Lower lobe of right lung (tissue), 2 donors: ENCODE data around the gene FBXO24. TPM values are rescaled to one million over a fixed set of nuclear protein-coding genes. Genes with fewer than 3 reads are reported as not detected.

Experiments used
- ATAC-seq, 2 donors: fragments of 200-7000 bp; cut with Tn5 transposase; one replicate each; pipeline ENCODE4 v1.9.1; 2020 to 2022; ENCODE audit warnings: mild to moderate bottlenecking in 2 of 2, moderate library complexity in 2 of 2
- DNase-seq: peaks from one replicate; pipeline ENCODE4 v3.0.0-alpha.2; 2020
- H3K27ac ChIP-seq: fragments of 200-600 bp; one replicate; pipeline ENCODE4 v1.8.0; 2022
- H3K27me3 ChIP-seq: fragments of 200-600 bp; one replicate; pipeline ENCODE4 v1.8.0; 2022; ENCODE audit warnings: low read depth
- H3K36me3 ChIP-seq: fragments of 200-600 bp; one replicate; pipeline ENCODE4 v1.8.0; 2022; ENCODE audit warnings: mild to moderate bottlenecking
- H3K4me1 ChIP-seq: fragments of 200-600 bp; one replicate; pipeline ENCODE4 v1.8.0; 2022
- H3K4me3 ChIP-seq: fragments of 200-600 bp; one replicate; pipeline ENCODE4 v1.8.0; 2022; ENCODE audit warnings: mild to moderate bottlenecking
- H3K9me3 ChIP-seq: fragments of 200-600 bp; one replicate; pipeline ENCODE4 v1.8.0; 2022
- intact Hi-C: fragments of 100-400 bp; cut with DNase I; formaldehyde crosslinking; loops from one replicate; pipeline ENCODE4 v1.11.0; 2022
- total RNA-seq: library from RNA; stranded (reverse); fragmentation: NEBNext Ultra II Directional; extraction: Animal tissue kit (Norgen Biotek cat#: 25700); gene quantifications from one replicate; pipeline ENCODE4 v1.2.1, GENCODE V29; 2021
- TF ChIP-seq, protein P1 (sequence below): fragments of 200-600 bp; IDR thresholded peaks from one replicate; pipeline ENCODE4 v1.8.0; 2022; ENCODE audit warnings: antibody characterized with exemption, mild to moderate bottlenecking
- donor health status: DM: no; HTN: yes; CAD: no; lungs with severe emphysema.

FBXO24 gene
- total RNA-seq, 1 donor from 2014 or later: 0.74 TPM

DNA sequence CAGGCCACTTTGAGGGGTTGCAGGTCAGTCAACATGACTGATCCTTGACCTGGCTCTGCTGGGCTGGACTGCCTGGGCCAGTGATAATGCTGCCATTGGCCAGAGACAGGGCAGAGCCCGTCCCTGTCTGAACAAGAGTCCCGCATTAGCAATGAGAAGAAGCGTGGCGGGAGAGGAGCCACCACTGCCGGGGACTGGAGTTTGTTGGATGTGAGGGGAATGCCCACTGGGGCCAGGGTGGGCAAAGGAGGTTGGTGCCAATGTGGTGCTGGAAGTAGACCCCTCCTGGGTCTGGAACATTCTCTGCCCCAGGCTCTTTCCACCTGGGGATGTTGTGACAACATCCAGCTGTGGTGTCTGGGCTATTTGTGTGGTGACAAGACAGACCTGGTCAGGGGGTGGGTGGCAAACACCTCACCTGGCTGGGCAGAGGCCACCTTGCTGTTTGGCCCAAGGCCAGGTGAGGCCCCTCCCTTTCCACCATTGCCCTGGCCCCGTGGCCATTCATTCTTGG, 20.1 kb upstream of the FBXO24 start:
- Histone ChIP-seq H3K27ac (no peak overlapping the region), H3K4me3 (no peak overlapping the region), H3K9me3 (no peaks in the 10 kb centered on the region), H3K4me1 (peaks cover 24% of the 10 kb centered on the region), H3K27me3 (no peaks in the 10 kb centered on the region), H3K36me3 (peaks cover 35% of the 10 kb centered on the region)
- DNase-seq: no peak
- intact Hi-C loops: loop anchor here (10.0 kb wide), 1 partner anchor 129 kb away; the partner anchor contains the start of gene GIGYF1
- TF ChIP-seq, protein P1, sequence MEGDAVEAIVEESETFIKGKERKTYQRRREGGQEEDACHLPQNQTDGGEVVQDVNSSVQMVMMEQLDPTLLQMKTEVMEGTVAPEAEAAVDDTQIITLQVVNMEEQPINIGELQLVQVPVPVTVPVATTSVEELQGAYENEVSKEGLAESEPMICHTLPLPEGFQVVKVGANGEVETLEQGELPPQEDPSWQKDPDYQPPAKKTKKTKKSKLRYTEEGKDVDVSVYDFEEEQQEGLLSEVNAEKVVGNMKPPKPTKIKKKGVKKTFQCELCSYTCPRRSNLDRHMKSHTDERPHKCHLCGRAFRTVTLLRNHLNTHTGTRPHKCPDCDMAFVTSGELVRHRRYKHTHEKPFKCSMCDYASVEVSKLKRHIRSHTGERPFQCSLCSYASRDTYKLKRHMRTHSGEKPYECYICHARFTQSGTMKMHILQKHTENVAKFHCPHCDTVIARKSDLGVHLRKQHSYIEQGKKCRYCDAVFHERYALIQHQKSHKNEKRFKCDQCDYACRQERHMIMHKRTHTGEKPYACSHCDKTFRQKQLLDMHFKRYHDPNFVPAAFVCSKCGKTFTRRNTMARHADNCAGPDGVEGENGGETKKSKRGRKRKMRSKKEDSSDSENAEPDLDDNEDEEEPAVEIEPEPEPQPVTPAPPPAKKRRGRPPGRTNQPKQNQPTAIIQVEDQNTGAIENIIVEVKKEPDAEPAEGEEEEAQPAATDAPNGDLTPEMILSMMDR: no peak
- no peak for ATAC-seq

DNA sequence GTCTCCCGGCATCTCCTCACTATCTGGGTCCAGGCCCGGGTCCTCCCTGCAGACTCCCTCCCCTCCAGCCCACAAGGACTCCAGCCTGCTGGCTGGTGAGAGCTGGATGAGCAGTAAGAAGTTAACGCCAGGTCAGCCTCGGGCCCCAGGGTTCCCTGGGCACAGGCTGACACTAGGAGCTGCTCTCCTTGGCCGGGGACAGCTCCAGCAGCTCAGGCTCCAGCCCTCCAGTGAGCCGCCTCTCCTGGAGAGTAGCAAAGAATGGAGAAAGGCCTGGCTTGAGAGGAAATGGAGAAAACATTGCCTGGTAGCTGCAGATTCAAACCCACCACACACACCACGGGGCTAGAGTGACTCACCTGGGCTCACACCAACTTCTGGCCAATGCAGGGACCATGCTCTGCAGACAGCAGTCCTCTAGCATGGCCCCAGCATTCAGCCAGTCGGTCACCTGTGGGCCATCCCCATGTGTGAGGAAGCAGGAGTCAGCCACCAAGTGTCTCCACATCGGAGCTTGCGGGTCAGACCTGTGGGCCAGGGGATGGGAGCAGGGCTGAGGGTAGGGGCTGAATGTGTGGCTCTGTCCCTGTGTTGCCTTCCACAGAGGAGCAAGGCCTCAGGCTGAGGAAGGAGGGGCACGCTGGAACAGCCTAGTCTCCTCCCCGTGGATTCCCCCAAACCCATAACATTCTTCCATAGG, 18.9 kb upstream of the FBXO24 start:
- no peak overlapping the region for H3K27ac ChIP-seq
- peaks cover 25% of the 10 kb centered on the region for H3K36me3 ChIP-seq
- intact Hi-C loops: loop anchor here (10.0 kb wide), 1 partner anchor 128 kb away; the partner anchor contains the start of gene GIGYF1
- H3K4me1 ChIP-seq: peaks cover 27% of the 10 kb centered on the region
- no peaks in the 10 kb centered on the region for H3K27me3 ChIP-seq
- DNase-seq: no peak
- no peaks in the 10 kb centered on the region for H3K9me3 ChIP-seq
- TF ChIP-seq, protein P1: no peak
- no peak for ATAC-seq
- no peak overlapping the region for H3K4me3 ChIP-seq

DNA sequence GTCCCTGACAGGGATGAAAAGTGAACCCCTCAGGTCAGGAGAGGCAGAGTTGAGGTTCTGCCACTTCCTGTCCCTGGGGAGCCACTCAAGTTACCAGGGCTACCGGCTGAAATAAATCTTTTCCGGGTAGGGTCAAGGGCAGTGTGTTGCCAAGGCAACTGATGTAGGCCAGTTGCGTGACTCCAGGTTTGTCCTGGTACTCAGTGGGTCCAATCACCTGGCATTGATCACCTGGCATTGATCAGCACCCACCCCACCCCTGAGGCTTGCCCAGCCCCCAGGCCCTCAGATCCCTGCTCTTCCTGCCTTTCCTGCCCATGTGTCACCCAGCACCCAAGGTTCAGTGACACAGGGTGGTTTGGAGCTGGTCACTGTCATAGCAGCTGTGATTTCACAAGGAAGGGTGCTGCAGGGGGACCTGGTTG, 18.4 kb upstream of the FBXO24 start:
- Histone ChIP-seq H3K4me3 (no peak overlapping the region), H3K4me1 (peaks cover 27% of the 10 kb centered on the region), H3K27me3 (no peaks in the 10 kb centered on the region), H3K27ac (no peak overlapping the region), H3K36me3 (peaks cover 19% of the 10 kb centered on the region), H3K9me3 (no peaks in the 10 kb centered on the region)
- no peak for DNase-seq
- TF ChIP-seq, protein P1: no peak
- intact Hi-C loops: loop anchor here (10.0 kb wide), 1 partner anchor 127 kb away; the partner anchor contains the start of gene GIGYF1
- ATAC-seq: peak in 1 of 2 donors; percentile 8

DNA sequence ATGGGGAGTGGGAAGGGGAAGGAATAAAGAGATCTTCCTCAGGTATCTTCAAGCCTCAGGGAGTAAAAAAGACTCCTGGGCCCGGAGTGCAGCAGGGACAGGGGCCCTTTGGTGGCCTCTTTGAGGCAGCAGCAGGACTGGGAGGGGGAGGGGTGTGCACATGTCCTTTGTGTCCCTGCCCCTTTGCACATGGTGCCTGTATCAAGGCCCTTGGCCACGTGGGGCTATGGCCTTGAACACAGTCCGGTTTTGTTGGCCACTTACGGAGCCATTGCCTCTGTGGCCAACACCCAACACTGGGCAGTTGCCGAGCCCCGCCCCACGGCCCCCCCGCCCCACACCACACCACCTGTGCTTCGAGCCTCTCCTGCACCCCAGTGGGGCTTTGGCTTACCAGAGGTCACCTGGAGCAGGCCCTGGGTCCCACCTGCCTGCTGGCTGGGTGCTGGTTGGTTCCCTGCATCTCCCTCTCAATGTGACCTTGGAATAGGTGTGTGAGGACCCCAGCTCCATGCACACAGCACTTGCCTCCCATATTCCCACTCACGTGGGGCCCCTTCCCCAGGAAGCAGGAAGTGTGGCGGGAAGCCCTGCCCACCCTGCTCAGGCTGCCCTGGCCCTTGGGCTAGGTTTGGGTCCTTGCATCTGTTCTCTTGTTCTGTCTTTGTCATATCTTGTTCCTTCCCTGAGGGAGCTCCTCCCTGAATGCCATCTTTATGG, 17.8 kb upstream of the FBXO24 start:
- no peak overlapping the region for H3K4me3 ChIP-seq
- TF ChIP-seq, protein P1: no peak
- intact Hi-C loops: loop anchor here (10.0 kb wide), 1 partner anchor 126 kb away; the partner anchor contains the start of gene GIGYF1
- H3K36me3 ChIP-seq: peaks cover 14% of the 10 kb centered on the region
- DNase-seq: no peak
- no peaks in the 10 kb centered on the region for H3K9me3 ChIP-seq
- H3K27me3 ChIP-seq: no peaks in the 10 kb centered on the region
- no peak for ATAC-seq
- H3K4me1 ChIP-seq: peaks cover 27% of the 10 kb centered on the region
- no peak overlapping the region for H3K27ac ChIP-seq
